ENCODE data around the gene MEIOC. TPM values are rescaled to one million over a fixed set of nuclear protein-coding genes. Genes with fewer than 3 reads are reported as not detected.
A peak's percentile ranks its signal among the peaks of the same experiment; 100 is the strongest.
"Not testable (repeated sequence)": the region's sequence is repeated elsewhere in the genome, so short reads cannot be mapped to it uniquely, and the experiment has no call there.

The MEIOC gene
- total and polyA plus RNA-seq, 5 donors from 2014 or later = 0.18 to 0.76 (median 0.35) TPM; not detected in 1

GRCh38 chr17:44672479-44673093 lies 16.3 kb downstream of the MEIOC start:
- H3K9me3 Mint-ChIP-seq = no peaks in the 10 kb centered on the region
- DNase-seq (peak in 1 of 3 donors; percentile 20), ATAC-seq (ENCODE audit: low read depth in 2 of 2) (no peak)
- peaks cover 3% of the 10 kb centered on the region for H3K27me3 Mint-ChIP-seq
- no peak overlapping the region for H3K27ac Mint-ChIP-seq
- Histone ChIP-seq H3K9me3 (ENCODE audit: control insufficient read depth in 2 of 2, low read length in 2 of 2) (no peaks in the 10 kb centered on the region), H3K4me3 (ENCODE audit: low read depth, low read length) (no peak overlapping the region), H3K4me1 (ENCODE audit: control insufficient read depth, insufficient read depth, low read length, poor library complexity, severe bottlenecking) (no peaks in the 10 kb centered on the region), H3K36me3 (ENCODE audit: control insufficient read depth, insufficient read depth, low read length) (peaks cover 4% of the 10 kb centered on the region), H3K27me3 (ENCODE audit: control insufficient read depth, insufficient read depth, low read length) (no peaks in the 10 kb centered on the region), H3K27ac (ENCODE audit: insufficient read depth, low read length, poor library complexity, severe bottlenecking) (no peak overlapping the region)
- no peaks in the 10 kb centered on the region for H3K4me1 Mint-ChIP-seq
- H3K4me3 Mint-ChIP-seq = no peak overlapping the region
- H3K36me3 Mint-ChIP-seq = peaks cover 6% of the 10 kb centered on the region

DNA sequence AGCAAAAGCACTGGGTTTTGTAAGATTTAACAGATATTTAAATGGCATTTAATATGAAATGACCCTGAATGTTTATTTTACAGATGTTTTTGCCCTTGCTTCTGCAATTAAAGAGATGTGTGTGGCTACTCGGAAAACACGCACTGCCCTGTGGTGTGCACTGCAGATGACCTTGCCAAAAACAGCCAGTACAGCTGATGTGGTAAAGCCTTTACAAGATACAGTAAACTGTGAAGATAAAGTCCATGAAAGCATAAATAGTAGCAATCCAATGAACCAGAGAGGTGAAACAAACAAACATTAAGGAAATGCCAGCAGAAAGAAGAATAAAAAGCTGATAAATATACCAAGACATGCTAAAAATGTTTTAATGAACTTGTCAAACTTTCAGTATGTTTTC lies 17.6 kb downstream of the MEIOC start:
- Histone ChIP-seq H3K36me3 (ENCODE audit: control insufficient read depth, insufficient read depth, low read length) (peaks cover 11% of the 10 kb centered on the region), H3K27me3 (ENCODE audit: control insufficient read depth, insufficient read depth, low read length) (no peaks in the 10 kb centered on the region), H3K9me3 (ENCODE audit: control insufficient read depth in 2 of 2, low read length in 2 of 2) (no peaks in the 10 kb centered on the region), H3K27ac (ENCODE audit: insufficient read depth, low read length, poor library complexity, severe bottlenecking) (no peak overlapping the region), H3K4me3 (ENCODE audit: low read depth, low read length) (no peak overlapping the region), H3K4me1 (ENCODE audit: control insufficient read depth, insufficient read depth, low read length, poor library complexity, severe bottlenecking) (no peaks in the 10 kb centered on the region)
- H3K27ac Mint-ChIP-seq = no peak overlapping the region
- no peak overlapping the region for H3K4me3 Mint-ChIP-seq
- H3K4me1 Mint-ChIP-seq = no peaks in the 10 kb centered on the region
- ATAC-seq (ENCODE audit: low read depth in 2 of 2) (no peak), DNase-seq (no peak)
- H3K27me3 Mint-ChIP-seq = no peaks in the 10 kb centered on the region
- peaks cover 18% of the 10 kb centered on the region for H3K36me3 Mint-ChIP-seq
- no peaks in the 10 kb centered on the region for H3K9me3 Mint-ChIP-seq

DNA sequence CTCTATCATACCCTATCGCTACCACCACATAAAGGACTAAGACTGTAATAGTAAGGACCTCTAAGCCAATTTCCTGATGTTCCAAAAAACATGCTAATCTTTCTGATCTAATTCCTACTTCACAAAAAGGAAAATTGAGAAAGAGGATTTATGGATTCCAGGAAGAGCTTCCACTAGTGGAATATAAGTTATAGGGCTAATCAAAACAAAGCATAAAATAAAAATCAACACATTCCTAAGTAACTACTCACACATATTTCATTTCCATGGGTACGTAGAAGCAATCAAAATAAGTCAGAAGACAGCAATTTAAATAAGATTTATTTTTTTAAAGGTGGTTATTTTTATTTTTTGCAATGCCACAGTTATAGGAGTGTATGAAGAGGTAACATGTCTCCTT lies 20.9 kb downstream of the MEIOC start:
- Mint-ChIP-seq H3K27ac (no peak overlapping the region), H3K9me3 (no peaks in the 10 kb centered on the region), H3K27me3 (no peaks in the 10 kb centered on the region), H3K4me1 (peaks cover 0 to 5% (median 0%) of the 10 kb centered on the region in 4 donors), H3K36me3 (peaks cover 34% of the 10 kb centered on the region), H3K4me3 (no peak overlapping the region)
- DNase-seq (no peak), ATAC-seq (ENCODE audit: low read depth in 2 of 2) (no peak)
- peaks cover 34% of the 10 kb centered on the region for H3K36me3 ChIP-seq (ENCODE audit: control insufficient read depth, insufficient read depth, low read length)
- H3K4me1 ChIP-seq (ENCODE audit: control insufficient read depth, insufficient read depth, low read length, poor library complexity, severe bottlenecking) = no peaks in the 10 kb centered on the region
- H3K4me3 ChIP-seq (ENCODE audit: low read depth, low read length) = no peak overlapping the region
- H3K27me3 ChIP-seq (ENCODE audit: control insufficient read depth, insufficient read depth, low read length) = no peaks in the 10 kb centered on the region
- no peaks in the 10 kb centered on the region for H3K9me3 ChIP-seq (ENCODE audit: control insufficient read depth in 2 of 2, low read length in 2 of 2)
- H3K27ac ChIP-seq (ENCODE audit: insufficient read depth, low read length, poor library complexity, severe bottlenecking) = no peak overlapping the region

- H3K9me3 Mint-ChIP-seq; H3K4me1 ChIP-seq (ENCODE audit: control insufficient read depth, insufficient read depth, low read length, poor library complexity, severe bottlenecking); H3K4me3 Mint-ChIP-seq; DNase-seq; ATAC-seq (ENCODE audit: low read depth in 2 of 2); H3K4me3 ChIP-seq (ENCODE audit: low read depth, low read length); H3K27ac ChIP-seq (ENCODE audit: insufficient read depth, low read length, poor library complexity, severe bottlenecking); H3K9me3 ChIP-seq (ENCODE audit: control insufficient read depth in 2 of 2, low read length in 2 of 2); H3K27me3 ChIP-seq (ENCODE audit: control insufficient read depth, insufficient read depth, low read length); H3K27me3 Mint-ChIP-seq: not testable (repeated sequence)
- Mint-ChIP-seq H3K36me3 (peaks cover 45% of the 10 kb centered on the region), H3K27ac (peak overlapping the region in 2 of 3 donors; percentile 5 to 52), H3K4me1 (peaks cover 6 to 18% (median 13%) of the 10 kb centered on the region in 4 donors)
- peaks cover 50% of the 10 kb centered on the region for H3K36me3 ChIP-seq (ENCODE audit: control insufficient read depth, insufficient read depth, low read length)
Observed at GRCh38 chr17:44683303-44683702, 27.0 kb downstream of the MEIOC start.

- no peak for ATAC-seq (ENCODE audit: low read depth in 2 of 2)
- H3K4me1 ChIP-seq (ENCODE audit: control insufficient read depth, insufficient read depth, low read length, poor library complexity, severe bottlenecking) = peaks cover 15% of the 10 kb centered on the region
- Mint-ChIP-seq H3K36me3 (peaks cover 25% of the 10 kb centered on the region), H3K27ac (no peak overlapping the region), H3K9me3 (peaks cover 0 to 1% (median 0%) of the 10 kb centered on the region in 7 donors), H3K4me1 (peaks cover 15 to 48% (median 29%) of the 10 kb centered on the region in 4 donors), H3K27me3 (no peaks in the 10 kb centered on the region), H3K4me3 (peak overlapping the region in 1 of 4 donors; percentile 11)
- H3K27ac ChIP-seq (ENCODE audit: insufficient read depth, low read length, poor library complexity, severe bottlenecking) = no peak overlapping the region
- H3K9me3 ChIP-seq (ENCODE audit: control insufficient read depth in 2 of 2, low read length in 2 of 2) = no peaks in the 10 kb centered on the region
- H3K4me3 ChIP-seq (ENCODE audit: low read depth, low read length) = no peak overlapping the region
- DNase-seq = no peak
- no peaks in the 10 kb centered on the region for H3K27me3 ChIP-seq (ENCODE audit: control insufficient read depth, insufficient read depth, low read length)
- peaks cover 20% of the 10 kb centered on the region for H3K36me3 ChIP-seq (ENCODE audit: control insufficient read depth, insufficient read depth, low read length)
Observed at GRCh38 chr17:44687756-44688155, 31.5 kb downstream of the MEIOC start.

GRCh38 chr17:44688200-44688599 lies 31.9 kb downstream of the MEIOC start:
- Histone ChIP-seq H3K4me1 (ENCODE audit: control insufficient read depth, insufficient read depth, low read length, poor library complexity, severe bottlenecking) (peaks cover 15% of the 10 kb centered on the region), H3K27ac (ENCODE audit: insufficient read depth, low read length, poor library complexity, severe bottlenecking) (no peak overlapping the region), H3K9me3 (ENCODE audit: control insufficient read depth in 2 of 2, low read length in 2 of 2) (no peaks in the 10 kb centered on the region), H3K4me3 (ENCODE audit: low read depth, low read length) (peak overlapping the region; percentile 95), H3K27me3 (ENCODE audit: control insufficient read depth, insufficient read depth, low read length) (no peaks in the 10 kb centered on the region), H3K36me3 (ENCODE audit: control insufficient read depth, insufficient read depth, low read length) (peaks cover 15% of the 10 kb centered on the region)
- Mint-ChIP-seq H3K36me3 (peaks cover 21% of the 10 kb centered on the region), H3K27ac (no peak overlapping the region), H3K4me1 (peaks cover 15 to 48% (median 29%) of the 10 kb centered on the region in 4 donors), H3K27me3 (no peaks in the 10 kb centered on the region), H3K4me3 (peak overlapping the region; percentile 96 to 100 (median 98)), H3K9me3 (peaks cover 0 to 1% (median 0%) of the 10 kb centered on the region in 7 donors)
- ATAC-seq (ENCODE audit: low read depth in 2 of 2) (no peak), DNase-seq (no peak)

DNA sequence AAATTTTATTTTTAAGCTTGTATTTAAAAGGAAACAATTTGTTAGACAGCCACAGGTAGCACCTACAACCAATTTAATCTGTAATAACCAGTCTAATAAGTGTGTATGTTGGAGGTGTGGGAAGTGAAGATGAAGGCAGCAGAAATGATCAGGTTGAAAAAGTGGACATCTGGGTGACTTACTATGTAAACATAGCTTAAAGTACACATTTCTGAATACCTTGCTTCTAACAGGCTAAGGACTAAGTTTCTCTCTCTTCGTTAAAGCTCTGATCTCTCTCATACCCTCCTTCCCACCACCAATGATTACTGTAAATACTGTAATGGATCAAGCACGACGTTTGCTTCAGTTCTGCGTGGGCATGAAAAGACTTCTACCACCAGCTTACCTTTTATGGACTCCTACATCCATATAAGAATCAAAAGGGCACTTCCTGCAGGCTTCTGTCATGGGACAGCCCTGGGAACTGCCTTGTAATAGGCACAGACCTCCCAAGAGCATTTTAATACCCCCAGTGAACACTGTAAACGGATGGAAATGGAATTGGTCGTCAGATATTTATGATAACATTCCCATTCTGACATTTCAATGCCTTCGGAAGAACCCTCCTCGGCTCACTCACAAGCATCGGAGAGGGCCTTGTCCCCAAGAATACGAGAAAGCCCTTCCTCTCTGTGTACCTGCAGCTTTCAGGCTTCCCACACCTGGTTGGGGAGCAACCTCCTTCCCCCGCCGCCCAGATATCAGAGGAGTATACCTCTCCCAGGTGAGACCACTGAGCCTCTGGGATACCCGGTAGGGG lies 32.6 kb downstream of the MEIOC start:
- H3K4me3 ChIP-seq (ENCODE audit: low read depth, low read length) = peak overlapping the region; percentile 95
- H3K4me1 Mint-ChIP-seq = peaks cover 15 to 48% (median 26%) of the 10 kb centered on the region in 4 donors
- peak overlapping the region; percentile 97 to 99 (median 98) for H3K27ac Mint-ChIP-seq
- no peaks in the 10 kb centered on the region for H3K9me3 ChIP-seq (ENCODE audit: control insufficient read depth in 2 of 2, low read length in 2 of 2)
- H3K4me1 ChIP-seq (ENCODE audit: control insufficient read depth, insufficient read depth, low read length, poor library complexity, severe bottlenecking) = peaks cover 15% of the 10 kb centered on the region
- H3K27me3 ChIP-seq (ENCODE audit: control insufficient read depth, insufficient read depth, low read length) = no peaks in the 10 kb centered on the region
- peaks cover 17% of the 10 kb centered on the region for H3K36me3 Mint-ChIP-seq
- peaks cover 9% of the 10 kb centered on the region for H3K36me3 ChIP-seq (ENCODE audit: control insufficient read depth, insufficient read depth, low read length)
- H3K27me3 Mint-ChIP-seq = no peaks in the 10 kb centered on the region
- peak overlapping the region; percentile 90 for H3K27ac ChIP-seq (ENCODE audit: insufficient read depth, low read length, poor library complexity, severe bottlenecking)
- H3K9me3 Mint-ChIP-seq = peaks cover 0 to 1% (median 0%) of the 10 kb centered on the region in 7 donors
- H3K4me3 Mint-ChIP-seq = peak overlapping the region; percentile 96 to 100 (median 98)
- ATAC-seq (ENCODE audit: low read depth in 2 of 2) (peak; percentile 2 to 8), DNase-seq (no peak)
